Smooth muscle cell (in vitro differentiated cells): ENCODE data around the gene ZNF263. TPM values are rescaled to one million over a fixed set of nuclear protein-coding genes. Genes with fewer than 3 reads are reported as not detected.

Experiments used
- DNase-seq: peaks from one replicate; lab custom pipeline; 2025; ENCODE audit not compliant: unreplicated experiment; lab: John Stamatoyannopoulos, UW
- H2AFZ ChIP-seq: fragments of 200-600 bp; sonication (generic); 2 replicates; pipeline ENCODE4 v1.6.0; 2016; ENCODE audit warnings: antibody characterized with exemption, low read depth, mild to moderate bottlenecking
- H3F3A ChIP-seq: fragments of 200-600 bp; sonication (generic); 2 replicates; pipeline ENCODE4 v1.6.0; 2017; ENCODE audit warnings: antibody characterized with exemption, low read depth
- H3K27ac ChIP-seq: fragments of 200-600 bp; sonication (generic); 2 replicates; pipeline ENCODE4 v1.5.1; 2016; ENCODE audit warnings: low read depth, mild to moderate bottlenecking
- H3K27me3 ChIP-seq: fragments of 200-600 bp; sonication (generic); 2 replicates; pipeline ENCODE4 v1.6.1; 2016; ENCODE audit warnings: low read depth, mild to moderate bottlenecking
- H3K36me3 ChIP-seq: fragments of 200-600 bp; sonication (generic); 2 replicates; pipeline ENCODE4 v1.5.1; 2016; ENCODE audit warnings: low read depth
- H3K4me1 ChIP-seq: fragments of 200-600 bp; sonication (generic); 2 replicates; pipeline ENCODE4 v1.5.1; 2016; ENCODE audit warnings: low read depth
- H3K4me2 ChIP-seq: fragments of 200-600 bp; sonication (generic); 2 replicates; pipeline ENCODE4 v1.6.0; 2016; ENCODE audit warnings: mild to moderate bottlenecking
- H3K4me3 ChIP-seq: fragments of 200-600 bp; sonication (generic); 2 replicates; pipeline ENCODE4 v1.5.1; 2016; ENCODE audit warnings: mild to moderate bottlenecking
- H3K79me2 ChIP-seq: fragments of 200-600 bp; sonication (generic); 2 replicates; pipeline ENCODE4 v1.6.0; 2016; ENCODE audit warnings: low read depth, mild to moderate bottlenecking
- H3K9ac ChIP-seq: fragments of 200-600 bp; sonication (generic); 2 replicates; pipeline ENCODE4 v1.6.0; 2016; ENCODE audit warnings: low read depth
- H3K9me3 ChIP-seq: fragments of 200-600 bp; sonication (generic); replicated peaks from 2 replicates; pipeline ENCODE4 v1.5.1; 2016; ENCODE audit warnings: low read depth
- H4K20me1 ChIP-seq: fragments of 200-600 bp; sonication (generic); 2 replicates; pipeline ENCODE4 v1.6.0; 2016; ENCODE audit warnings: low read depth
- CTCF ChIP-seq: fragments of 200-600 bp; sonication (generic); IDR thresholded peaks from 2 replicates; pipeline ENCODE4 v1.5.1; 2017; ENCODE audit warnings: borderline replicate concordance, mild to moderate bottlenecking, antibody characterized with exemption; ENCODE audit not compliant: insufficient read depth, poor library complexity, severe bottlenecking
- WGBS: methylation state at CpG from one replicate; pipeline ENCODE4 v1.1.7; 2016; ENCODE audit warnings: low lambda C conversion rate; 5-methylcytosine and 5-hydroxymethylcytosine counted together
- polyA plus RNA-seq: library from polyadenylated mRNA; unstranded; fragments of >200 nt; fragmentation: Nextera tagmentation; extraction: Ambion mirVana; gene quantifications from 2 replicates; pipeline ENCODE4 v1.2.1, GENCODE V29; 2016
- total RNA-seq: library from RNA; depleted of rRNA; stranded (reverse); fragments of >200 nt; gene quantifications from 2 replicates; pipeline ENCODE4 v1.2.3, GENCODE V29; 2014

The ZNF263 gene
- total and polyA plus RNA-seq, 2 experiments from 2014 or later = 17.6 to 29.0 TPM

GRCh38 chr16:3249451-3249850 lies 33.8 kb upstream of the ZNF263 start:
- no peaks in the 10 kb centered on the region for H3K27me3 ChIP-seq
- DNase-seq = no peak
- no peak overlapping the region for H3K9ac ChIP-seq
- H3K4me2 ChIP-seq = no peak overlapping the region
- H3F3A ChIP-seq = no peaks in the 10 kb centered on the region
- no peaks in the 10 kb centered on the region for H3K4me1 ChIP-seq
- no peak overlapping the region for H2AFZ ChIP-seq
- 86% methylated on average over 12 of the region's 14 CpGs for WGBS
- no peak for TF ChIP-seq CTCF
- H4K20me1 ChIP-seq = no peaks in the 10 kb centered on the region
- no peak overlapping the region for H3K4me3 ChIP-seq
- no peak overlapping the region for H3K27ac ChIP-seq
- no peaks in the 10 kb centered on the region for H3K79me2 ChIP-seq
- H3K36me3 ChIP-seq = no peaks in the 10 kb centered on the region
- H3K9me3 ChIP-seq = no peaks in the 10 kb centered on the region

GRCh38 chr16:3252967-3253366 lies 30.3 kb upstream of the ZNF263 start:
- H3K36me3 ChIP-seq = no peaks in the 10 kb centered on the region
- TF ChIP-seq CTCF = no peak
- no peaks in the 10 kb centered on the region for H3K4me1 ChIP-seq
- no peak overlapping the region for H3K4me3 ChIP-seq
- H3F3A ChIP-seq = no peaks in the 10 kb centered on the region
- WGBS = 88% methylated on average over 4 of the region's 4 CpGs
- H3K9me3 ChIP-seq = no peaks in the 10 kb centered on the region
- no peak overlapping the region for H3K4me2 ChIP-seq
- no peak for DNase-seq
- H3K27me3 ChIP-seq = no peaks in the 10 kb centered on the region
- no peak overlapping the region for H3K27ac ChIP-seq
- no peak overlapping the region for H2AFZ ChIP-seq
- H3K79me2 ChIP-seq = no peaks in the 10 kb centered on the region
- H4K20me1 ChIP-seq = no peaks in the 10 kb centered on the region
- no peak overlapping the region for H3K9ac ChIP-seq

GRCh38 chr16:3254309-3254708 lies 29.0 kb upstream of the ZNF263 start:
- H3K9me3 ChIP-seq = no peaks in the 10 kb centered on the region
- no peak overlapping the region for H2AFZ ChIP-seq
- 89% methylated on average over 20 of the region's 35 CpGs for WGBS
- no peaks in the 10 kb centered on the region for H3K4me1 ChIP-seq
- H3K79me2 ChIP-seq = no peaks in the 10 kb centered on the region
- no peak overlapping the region for H3K4me3 ChIP-seq
- H3K4me2 ChIP-seq = no peak overlapping the region
- no peak for TF ChIP-seq CTCF
- no peaks in the 10 kb centered on the region for H3K36me3 ChIP-seq
- H4K20me1 ChIP-seq = no peaks in the 10 kb centered on the region
- H3F3A ChIP-seq = no peaks in the 10 kb centered on the region
- no peak for DNase-seq
- H3K9ac ChIP-seq = no peak overlapping the region
- H3K27ac ChIP-seq = no peak overlapping the region
- H3K27me3 ChIP-seq = no peaks in the 10 kb centered on the region

- Histone ChIP-seq H2AFZ (no peak within 1 kb of the TSS), H3K27ac (no peak within 1 kb of the TSS), H3K4me1 (no peaks in the 10 kb centered on the region), H3F3A (no peaks in the 10 kb centered on the region), H3K4me2 (no peak within 1 kb of the TSS), H3K36me3 (no peaks in the 10 kb centered on the region), H4K20me1 (no peaks in the 10 kb centered on the region), H3K79me2 (no peaks in the 10 kb centered on the region), H3K4me3 (no peak within 1 kb of the TSS), H3K27me3 (no peaks in the 10 kb centered on the region), H3K9me3 (no peaks in the 10 kb centered on the region), H3K9ac (no peak within 1 kb of the TSS)
- no peak for DNase-seq
- 86% methylated on average over 14 of the region's 14 CpGs for WGBS
- TF ChIP-seq CTCF = no peak
These were observed 27.0 kb upstream of the ZNF263 start, which contains the start of gene MEFV for GRCh38 chr16:3256146-3256865. Gene MEFV, minus strand, starts transcription at chr16:3256633. Its CDS starts 46 bp downstream, at chr16:3256587.
